ENCODE results near the gene INPP5A.

DNA sequence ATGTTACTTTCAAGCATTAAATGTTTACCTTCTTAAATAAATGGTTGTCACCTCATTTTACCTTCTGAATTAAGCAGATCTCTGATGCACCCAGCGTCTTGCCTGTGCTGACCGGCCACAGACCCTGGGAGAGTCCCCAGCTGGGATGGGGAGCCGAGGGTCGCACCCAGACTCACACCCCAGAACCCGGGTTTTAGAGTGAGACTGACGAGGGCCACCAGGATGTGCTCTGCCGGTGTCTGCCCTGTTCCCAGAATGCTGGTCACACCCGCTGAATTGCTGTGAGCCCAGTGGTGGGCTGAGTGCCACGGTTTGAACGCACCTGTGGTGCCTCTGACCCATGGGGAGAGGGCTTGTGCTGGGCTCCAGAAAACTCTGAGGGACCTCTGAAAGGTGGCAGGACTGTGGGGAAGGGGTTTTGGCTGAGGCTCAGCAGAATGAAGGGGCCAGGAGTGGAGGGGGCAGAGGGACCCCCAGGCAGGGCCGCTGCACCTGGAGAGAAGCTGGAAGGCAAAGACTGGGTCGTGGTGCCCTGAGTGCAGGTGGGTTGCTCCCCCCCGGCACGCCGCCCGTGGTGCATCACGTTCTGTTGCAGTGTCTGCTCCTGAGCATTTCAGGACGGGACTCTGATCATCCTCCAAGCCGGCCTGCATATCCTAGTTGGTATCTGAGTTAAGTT lies 39.2 kb downstream of the INPP5A start:
- TF ChIP-seq, protein P1, sequence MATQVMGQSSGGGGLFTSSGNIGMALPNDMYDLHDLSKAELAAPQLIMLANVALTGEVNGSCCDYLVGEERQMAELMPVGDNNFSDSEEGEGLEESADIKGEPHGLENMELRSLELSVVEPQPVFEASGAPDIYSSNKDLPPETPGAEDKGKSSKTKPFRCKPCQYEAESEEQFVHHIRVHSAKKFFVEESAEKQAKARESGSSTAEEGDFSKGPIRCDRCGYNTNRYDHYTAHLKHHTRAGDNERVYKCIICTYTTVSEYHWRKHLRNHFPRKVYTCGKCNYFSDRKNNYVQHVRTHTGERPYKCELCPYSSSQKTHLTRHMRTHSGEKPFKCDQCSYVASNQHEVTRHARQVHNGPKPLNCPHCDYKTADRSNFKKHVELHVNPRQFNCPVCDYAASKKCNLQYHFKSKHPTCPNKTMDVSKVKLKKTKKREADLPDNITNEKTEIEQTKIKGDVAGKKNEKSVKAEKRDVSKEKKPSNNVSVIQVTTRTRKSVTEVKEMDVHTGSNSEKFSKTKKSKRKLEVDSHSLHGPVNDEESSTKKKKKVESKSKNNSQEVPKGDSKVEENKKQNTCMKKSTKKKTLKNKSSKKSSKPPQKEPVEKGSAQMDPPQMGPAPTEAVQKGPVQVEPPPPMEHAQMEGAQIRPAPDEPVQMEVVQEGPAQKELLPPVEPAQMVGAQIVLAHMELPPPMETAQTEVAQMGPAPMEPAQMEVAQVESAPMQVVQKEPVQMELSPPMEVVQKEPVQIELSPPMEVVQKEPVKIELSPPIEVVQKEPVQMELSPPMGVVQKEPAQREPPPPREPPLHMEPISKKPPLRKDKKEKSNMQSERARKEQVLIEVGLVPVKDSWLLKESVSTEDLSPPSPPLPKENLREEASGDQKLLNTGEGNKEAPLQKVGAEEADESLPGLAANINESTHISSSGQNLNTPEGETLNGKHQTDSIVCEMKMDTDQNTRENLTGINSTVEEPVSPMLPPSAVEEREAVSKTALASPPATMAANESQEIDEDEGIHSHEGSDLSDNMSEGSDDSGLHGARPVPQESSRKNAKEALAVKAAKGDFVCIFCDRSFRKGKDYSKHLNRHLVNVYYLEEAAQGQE (IDR thresholded peaks at IDR 0.05; ENCODE audit: insufficient replicate concordance, low read depth), result no peak
- TF ChIP-seq, protein P2, sequence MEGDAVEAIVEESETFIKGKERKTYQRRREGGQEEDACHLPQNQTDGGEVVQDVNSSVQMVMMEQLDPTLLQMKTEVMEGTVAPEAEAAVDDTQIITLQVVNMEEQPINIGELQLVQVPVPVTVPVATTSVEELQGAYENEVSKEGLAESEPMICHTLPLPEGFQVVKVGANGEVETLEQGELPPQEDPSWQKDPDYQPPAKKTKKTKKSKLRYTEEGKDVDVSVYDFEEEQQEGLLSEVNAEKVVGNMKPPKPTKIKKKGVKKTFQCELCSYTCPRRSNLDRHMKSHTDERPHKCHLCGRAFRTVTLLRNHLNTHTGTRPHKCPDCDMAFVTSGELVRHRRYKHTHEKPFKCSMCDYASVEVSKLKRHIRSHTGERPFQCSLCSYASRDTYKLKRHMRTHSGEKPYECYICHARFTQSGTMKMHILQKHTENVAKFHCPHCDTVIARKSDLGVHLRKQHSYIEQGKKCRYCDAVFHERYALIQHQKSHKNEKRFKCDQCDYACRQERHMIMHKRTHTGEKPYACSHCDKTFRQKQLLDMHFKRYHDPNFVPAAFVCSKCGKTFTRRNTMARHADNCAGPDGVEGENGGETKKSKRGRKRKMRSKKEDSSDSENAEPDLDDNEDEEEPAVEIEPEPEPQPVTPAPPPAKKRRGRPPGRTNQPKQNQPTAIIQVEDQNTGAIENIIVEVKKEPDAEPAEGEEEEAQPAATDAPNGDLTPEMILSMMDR (IDR thresholded peaks at IDR 0.05; ENCODE audit: insufficient read depth, low read length), result no peak
